ENCODE results near the gene KLF11. TPM values are rescaled to one million over a fixed set of nuclear protein-coding genes. Genes with fewer than 3 reads are reported as not detected.

KLF11 gene
- 4.6 TPM for polyA plus RNA-seq (2012; ENCODE audit: insufficient read depth, insufficient read length)

DNA sequence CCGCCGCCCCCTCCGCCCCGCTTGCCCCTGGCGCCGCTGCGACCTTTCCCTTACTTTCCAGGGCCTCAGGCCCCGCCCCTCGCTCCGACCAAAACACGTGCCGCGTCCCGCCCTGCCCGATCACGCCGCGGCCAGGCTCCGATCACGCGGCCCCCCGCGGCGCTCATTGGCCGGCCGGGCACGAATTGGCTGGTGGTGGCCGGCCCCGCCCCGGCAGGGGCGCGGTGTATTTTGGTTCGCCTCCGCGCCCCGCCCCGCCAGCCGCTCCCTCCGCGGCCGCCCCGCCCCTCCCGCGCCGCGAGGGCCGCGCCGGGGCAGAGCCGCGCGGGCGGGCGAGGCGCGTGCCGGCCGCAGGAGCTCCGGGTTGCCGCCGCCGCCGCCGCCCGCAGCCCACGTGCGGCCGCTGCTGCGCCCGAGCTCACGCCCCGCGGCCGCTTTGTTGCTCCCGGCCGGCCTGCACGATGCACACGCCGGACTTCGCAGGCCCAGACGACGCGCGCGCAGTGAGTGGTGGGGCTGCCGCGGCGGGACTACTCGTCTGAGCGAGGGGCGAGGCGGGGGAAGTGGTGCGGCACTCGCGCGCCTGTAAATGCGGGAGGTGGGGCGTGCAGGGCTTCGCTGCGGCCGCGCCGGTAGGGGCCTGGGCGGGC, at the start of gene KLF11:
KLF11 (plus strand) TSS at position 295 of the 650 bp plus-strand sequence; CDS start at position 462, 167 bp downstream.
- peak within 1 kb of the TSS; percentile 28 for H3K4me3 ChIP-seq (ENCODE audit: low read length)
- DNase-seq (ENCODE audit: low read depth, low spot score) = peak; percentile 15

DNA sequence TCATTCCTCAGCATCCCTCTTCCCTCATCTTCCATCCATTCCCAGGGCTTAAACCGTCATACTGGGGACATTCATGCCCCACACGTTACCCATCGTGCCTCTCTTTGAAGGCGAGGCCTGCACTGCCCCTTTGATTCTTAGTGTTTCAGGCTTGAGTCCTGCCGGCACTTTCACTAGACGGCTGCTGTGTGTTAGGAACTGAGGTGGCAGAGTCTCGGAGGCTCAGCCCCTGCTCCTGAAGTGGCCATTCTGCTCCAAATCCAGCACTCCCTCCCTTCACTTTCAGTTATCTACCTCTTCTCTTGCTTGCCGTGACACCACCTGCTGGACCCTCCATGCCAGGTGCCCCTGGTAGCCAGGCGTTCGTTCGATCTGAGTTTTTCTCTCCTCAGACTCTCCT, 48.9 kb upstream of the KLF11 start:
- no peak overlapping the region for H3K4me3 ChIP-seq (ENCODE audit: low read length)
- DNase-seq (ENCODE audit: low read depth, low spot score) = no peak

DNA sequence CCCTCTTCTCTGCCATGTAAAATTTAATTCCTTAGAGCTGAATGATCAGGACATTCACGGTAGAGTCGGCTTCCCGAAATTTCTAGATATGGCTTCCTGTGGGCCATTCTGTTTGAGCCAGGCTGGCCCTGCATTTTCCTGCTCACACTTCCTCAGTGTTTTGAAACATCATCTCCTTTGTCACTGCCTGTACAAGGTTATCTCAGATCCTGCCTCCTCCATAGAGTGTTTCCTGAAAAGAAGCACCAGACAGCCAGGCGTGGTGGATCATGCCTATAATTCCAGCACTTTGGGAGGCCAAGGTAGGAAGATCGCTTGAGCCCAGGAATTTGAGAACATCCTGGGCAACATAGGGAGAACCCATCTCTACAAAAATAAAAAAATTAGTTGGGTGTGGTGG, 48.3 kb upstream of the KLF11 start:
- H3K4me3 ChIP-seq (ENCODE audit: low read length) = no peak overlapping the region
- no peak for DNase-seq (ENCODE audit: low read depth, low spot score)

DNA sequence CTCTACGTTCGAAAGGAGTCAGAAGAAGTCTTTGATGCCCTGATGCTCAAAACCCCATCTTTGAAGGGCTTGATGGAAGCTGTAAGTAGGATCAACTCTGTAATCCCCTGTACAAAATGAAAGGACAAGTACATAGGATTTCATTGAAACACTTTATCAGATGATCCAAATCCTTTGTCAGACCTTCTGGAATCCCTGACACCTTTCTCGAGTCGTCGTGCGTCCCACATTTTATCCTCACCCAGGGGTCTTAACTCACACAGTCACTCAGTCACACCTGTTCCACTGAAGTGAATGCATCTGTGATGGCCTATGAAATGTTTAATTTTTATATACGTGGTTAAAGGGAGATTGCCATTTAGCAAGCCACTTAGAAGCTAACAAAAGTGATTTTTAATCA, 47.0 kb upstream of the KLF11 start:
- H3K4me3 ChIP-seq (ENCODE audit: low read length) = no peak overlapping the region
- no peak for DNase-seq (ENCODE audit: low read depth, low spot score)

DNA sequence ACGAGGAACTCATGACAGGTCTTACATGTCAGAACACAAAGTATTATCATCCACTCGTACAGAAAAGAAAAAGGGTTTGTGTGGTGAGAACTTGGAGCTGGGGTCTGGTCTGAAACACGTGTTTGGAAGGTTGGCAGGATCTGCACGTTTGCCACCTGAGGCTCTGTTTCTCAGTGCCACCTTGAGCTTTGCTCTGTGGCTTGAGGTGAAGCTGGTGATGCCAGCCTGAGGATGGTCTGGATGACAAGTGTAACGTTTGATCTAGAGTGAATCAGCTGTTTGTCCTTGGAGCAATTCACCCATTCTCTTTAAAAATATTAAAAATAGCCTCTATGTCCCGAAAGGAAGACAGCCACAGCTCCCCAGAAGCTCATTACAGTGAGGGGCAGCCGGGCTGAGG, 45.4 kb upstream of the KLF11 start:
- no peak overlapping the region for H3K4me3 ChIP-seq (ENCODE audit: low read length)
- no peak for DNase-seq (ENCODE audit: low read depth, low spot score)

DNA sequence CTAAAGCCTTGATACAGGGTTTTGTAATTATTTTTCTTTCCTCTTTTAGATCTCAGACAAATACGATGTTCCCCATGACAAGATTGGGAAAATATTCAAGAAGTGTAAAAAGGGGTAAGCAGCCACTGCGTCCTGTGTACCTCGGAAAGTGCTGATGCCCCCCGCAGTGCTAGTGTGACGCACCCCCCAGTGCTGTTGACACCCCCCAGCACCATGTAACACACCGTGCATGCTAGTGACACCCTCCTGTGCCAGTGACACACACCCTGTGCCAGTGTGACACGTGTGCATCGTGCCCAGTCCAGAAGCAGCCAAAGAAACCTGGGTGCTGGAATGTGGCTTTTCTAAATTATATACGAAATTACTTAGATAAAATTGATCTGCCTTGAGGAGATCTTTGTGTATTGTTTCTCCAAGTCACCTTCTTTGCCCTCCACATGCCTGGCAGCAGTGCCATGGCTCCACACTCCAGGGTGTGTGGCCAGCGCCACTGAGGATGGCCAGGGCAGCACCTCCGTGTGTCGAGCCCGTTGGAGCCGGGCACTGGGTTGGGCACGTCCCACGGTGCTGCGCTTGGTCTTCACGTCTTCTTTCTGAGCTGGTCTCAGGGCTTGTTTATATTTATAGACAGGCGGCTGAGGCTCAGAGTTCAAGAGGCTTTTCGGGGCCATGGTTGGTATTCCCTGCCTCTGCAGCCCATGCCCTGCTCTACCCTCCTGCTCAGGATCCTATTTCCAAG, 44.3 kb upstream of the KLF11 start:
- no peak for DNase-seq (ENCODE audit: low read depth, low spot score)
- no peak overlapping the region for H3K4me3 ChIP-seq (ENCODE audit: low read length)

DNA sequence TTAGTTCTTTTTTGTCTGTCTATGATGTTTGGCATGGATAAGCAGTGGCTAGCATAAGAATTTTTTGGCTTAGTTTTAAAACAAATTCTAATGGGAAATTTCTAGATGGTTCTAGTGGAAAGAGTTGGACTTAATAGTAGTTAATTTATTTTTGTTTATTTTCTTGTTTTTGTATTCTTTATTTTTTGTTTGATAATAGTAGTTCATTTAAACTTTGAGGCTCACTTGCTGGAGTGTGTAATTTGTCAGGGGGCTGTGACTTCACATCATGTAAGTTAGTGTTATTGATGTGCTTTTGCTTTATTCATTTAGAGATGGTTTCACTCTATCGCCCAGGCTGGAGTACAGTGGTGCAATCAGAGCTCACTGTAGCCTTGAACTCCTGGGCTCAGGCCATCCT, 43.7 kb upstream of the KLF11 start:
- DNase-seq (ENCODE audit: low read depth, low spot score) = no peak
- no peak overlapping the region for H3K4me3 ChIP-seq (ENCODE audit: low read length)

DNA sequence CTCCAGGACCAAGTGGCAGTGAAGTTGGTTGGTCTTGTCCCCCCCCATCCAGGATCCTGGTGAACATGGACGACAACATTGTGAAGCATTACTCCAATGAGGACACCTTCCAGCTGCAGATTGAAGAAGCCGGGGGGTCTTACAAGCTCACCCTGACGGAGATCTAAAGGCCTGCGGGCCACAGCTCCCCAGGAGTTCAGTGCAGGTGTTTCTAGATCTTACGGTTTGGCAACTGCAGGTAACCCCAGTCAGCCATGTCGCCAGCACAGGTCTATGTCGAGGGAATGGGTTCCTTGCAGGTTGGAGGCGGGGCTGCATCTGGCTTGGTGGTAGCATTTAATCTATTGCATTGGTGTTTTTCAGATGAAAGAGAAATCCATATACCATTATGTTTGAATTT, 42.8 kb upstream of the KLF11 start:
- DNase-seq (ENCODE audit: low read depth, low spot score) = no peak
- H3K4me3 ChIP-seq (ENCODE audit: low read length) = no peak overlapping the region

DNA sequence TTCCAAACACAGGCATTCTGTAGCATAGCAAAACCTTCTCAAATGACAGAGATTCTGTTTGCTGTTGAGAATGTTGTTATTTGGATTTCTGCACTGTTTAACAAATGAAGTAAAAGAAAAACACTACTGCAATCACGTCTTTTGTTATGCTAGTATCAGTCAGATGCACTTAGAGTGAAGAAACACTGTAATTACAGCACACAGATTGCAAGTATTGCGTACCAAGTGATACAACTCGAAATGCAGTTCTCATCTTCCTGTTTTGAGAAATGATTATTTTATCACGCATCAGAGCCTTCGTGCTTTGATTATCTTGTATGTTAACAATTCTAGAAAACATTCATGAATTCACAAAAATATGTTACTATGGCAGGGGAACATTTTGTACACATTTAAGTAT, 41.8 kb upstream of the KLF11 start:
- no peak for DNase-seq (ENCODE audit: low read depth, low spot score)
- H3K4me3 ChIP-seq (ENCODE audit: low read length) = no peak overlapping the region

DNA sequence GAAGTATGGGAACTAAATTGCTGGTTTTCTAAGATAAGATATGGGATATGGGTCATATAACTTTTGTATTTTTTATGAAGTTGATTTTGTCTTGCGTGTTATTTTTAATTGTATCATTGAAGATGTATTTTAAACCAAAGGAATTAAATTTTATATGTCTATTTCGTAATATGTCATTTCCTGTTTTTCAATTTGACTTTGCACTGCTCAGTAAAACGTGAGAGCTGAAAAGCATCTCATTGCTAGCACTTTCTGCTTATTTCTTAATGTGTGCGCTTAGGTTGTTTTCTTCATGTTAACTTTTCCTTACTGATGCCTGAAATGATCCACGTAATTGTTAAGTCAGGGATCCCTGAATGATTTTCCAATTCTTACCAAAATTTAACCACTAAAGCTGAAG, 41.2 kb upstream of the KLF11 start:
- DNase-seq (ENCODE audit: low read depth, low spot score) = no peak
- H3K4me3 ChIP-seq (ENCODE audit: low read length) = no peak overlapping the region

DNA sequence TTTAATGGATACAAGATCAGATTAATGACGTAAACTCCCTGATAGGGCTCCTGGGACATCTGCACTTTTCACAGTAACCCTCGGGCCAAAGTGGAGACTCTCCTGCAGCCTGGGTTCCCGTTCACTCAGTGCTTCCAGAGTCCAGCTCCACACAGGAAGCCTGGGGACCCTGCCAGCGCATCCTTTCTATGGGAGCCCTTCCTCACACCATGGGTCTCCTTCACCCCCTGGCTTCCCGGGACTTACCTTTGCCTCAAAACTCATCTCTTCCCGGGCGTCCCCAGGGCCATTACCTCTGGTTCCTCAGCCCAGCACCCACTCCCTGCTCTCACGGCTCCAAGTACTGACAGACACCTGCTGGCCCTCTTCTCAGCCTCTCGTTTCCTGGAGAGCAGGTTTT, 40.7 kb upstream of the KLF11 start:
- DNase-seq (ENCODE audit: low read depth, low spot score) = no peak
- H3K4me3 ChIP-seq (ENCODE audit: low read length) = no peak overlapping the region

DNA sequence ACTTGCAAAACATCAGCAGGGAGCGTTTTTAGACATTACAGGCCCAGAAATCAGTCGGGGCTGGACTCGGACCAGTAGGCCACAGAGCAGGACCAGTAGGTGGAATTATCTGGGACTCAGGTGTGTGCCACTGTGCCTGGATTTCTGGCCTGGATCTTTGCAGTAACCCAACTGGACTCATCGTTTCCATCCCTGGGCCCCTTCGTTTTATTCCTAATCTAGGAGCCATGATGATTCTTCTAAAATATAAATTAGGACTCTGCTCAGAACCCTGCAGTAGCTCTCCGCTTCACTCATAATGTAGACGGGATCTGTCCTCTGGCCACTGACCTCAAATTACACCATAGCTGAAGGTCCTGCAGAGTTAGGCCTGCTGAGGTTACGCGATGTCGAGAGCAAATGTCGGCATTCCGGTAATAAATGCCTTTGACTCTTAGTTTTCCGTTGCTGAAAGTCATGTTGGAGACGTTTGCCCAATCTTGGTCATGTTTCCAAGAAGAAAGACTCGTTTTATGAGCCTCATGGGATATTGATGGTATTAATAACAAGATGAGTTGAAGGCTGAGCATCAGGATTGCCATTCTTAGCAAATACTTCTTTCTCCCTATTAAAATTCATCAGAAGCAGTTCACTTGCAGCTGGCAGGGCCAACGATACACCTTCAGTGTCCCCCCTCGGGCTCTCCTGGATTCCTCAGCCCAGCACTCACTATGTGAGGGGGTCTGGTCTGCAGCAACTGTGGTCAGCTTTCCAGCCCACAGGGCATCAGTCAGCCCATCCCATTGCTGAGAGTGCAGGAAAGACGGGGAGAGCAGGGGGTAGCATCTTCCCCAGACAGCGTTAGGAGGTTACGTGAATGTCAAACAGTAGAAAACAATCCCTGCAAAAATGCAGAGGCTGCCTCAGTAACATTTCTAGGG, 39.9 kb upstream of the KLF11 start:
- no peak for DNase-seq (ENCODE audit: low read depth, low spot score)
- H3K4me3 ChIP-seq (ENCODE audit: low read length) = no peak overlapping the region

DNA sequence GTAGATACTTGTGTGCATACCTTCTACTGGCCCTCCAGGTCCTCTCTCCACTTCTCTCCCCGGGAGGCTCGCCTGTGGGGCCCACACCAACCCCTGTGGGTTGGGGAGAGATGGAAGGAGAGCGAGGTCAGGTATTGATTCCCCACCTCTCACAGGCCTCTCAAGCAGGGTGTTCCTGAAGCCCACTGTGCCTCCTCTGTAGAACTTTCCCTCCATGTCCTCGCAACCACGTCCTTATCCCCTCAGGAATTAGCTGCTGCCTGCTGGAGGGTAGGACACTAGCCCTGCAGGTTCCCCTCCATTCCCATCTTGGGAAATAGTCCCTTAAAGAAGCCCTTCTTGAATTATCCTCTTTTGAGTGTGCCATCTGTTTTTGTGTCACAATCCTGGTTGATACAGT, 38.9 kb upstream of the KLF11 start:
- no peak for DNase-seq (ENCODE audit: low read depth, low spot score)
- no peak overlapping the region for H3K4me3 ChIP-seq (ENCODE audit: low read length)

DNA sequence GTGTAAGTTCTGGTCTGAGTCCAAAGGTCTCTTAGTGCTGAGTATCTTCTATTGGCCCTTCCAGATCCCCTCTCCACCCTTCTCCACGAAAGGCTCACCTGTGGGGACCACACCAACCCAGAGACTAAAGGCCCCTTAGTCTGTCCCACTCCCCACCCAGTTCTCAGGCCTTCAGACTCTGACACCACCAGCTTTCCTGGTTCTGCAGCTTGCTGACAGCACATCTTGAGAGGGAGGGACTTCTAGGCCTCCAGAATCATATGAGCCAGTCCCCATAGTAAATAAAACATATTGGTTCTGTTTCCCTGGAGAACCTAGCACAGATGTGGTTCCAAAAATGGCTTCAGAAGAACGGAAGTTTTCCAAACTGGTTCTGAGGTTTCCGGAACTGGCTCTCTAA, 38.5 kb upstream of the KLF11 start:
- DNase-seq (ENCODE audit: low read depth, low spot score) = no peak
- no peak overlapping the region for H3K4me3 ChIP-seq (ENCODE audit: low read length)

DNA sequence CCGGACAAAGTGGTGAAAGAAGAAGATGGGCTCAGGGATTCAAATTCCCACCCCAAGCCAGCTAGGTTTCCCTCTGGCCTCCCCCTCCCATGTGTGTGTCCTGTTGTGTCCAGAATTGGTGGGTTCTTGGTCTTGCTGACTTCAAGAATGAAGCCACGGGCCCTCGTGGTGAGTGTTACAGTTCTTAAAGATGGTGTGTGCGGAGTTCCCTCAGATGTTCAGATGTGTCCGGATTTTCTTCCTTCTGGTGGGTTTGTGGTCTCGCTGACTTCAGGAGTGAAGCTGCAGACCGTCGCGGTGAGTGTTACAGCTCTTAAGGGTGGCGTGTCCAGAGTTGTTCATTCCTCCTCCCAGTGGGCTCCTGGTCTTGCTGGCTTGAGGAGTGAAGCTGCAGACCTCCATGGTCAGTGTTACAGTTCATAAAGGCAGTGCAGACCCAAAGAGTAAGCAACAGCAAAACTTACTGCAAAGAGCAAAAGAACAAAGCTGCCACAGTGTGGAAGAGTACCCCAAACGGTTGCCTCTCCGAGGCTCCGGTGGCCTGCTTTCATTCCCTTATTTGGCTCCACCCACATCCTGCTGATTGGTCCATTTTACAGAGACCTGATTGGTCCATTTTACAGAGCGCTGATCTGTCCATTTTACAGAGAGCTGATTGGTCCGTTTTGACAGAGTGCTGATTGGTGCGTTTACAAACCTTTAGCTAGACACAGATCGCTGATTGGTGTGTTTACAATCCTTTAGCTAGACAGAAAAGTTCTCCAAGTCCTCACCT, 37.7 kb upstream of the KLF11 start:
- DNase-seq (ENCODE audit: low read depth, low spot score) = no peak
- H3K4me3 ChIP-seq (ENCODE audit: low read length) = no peak overlapping the region

DNA sequence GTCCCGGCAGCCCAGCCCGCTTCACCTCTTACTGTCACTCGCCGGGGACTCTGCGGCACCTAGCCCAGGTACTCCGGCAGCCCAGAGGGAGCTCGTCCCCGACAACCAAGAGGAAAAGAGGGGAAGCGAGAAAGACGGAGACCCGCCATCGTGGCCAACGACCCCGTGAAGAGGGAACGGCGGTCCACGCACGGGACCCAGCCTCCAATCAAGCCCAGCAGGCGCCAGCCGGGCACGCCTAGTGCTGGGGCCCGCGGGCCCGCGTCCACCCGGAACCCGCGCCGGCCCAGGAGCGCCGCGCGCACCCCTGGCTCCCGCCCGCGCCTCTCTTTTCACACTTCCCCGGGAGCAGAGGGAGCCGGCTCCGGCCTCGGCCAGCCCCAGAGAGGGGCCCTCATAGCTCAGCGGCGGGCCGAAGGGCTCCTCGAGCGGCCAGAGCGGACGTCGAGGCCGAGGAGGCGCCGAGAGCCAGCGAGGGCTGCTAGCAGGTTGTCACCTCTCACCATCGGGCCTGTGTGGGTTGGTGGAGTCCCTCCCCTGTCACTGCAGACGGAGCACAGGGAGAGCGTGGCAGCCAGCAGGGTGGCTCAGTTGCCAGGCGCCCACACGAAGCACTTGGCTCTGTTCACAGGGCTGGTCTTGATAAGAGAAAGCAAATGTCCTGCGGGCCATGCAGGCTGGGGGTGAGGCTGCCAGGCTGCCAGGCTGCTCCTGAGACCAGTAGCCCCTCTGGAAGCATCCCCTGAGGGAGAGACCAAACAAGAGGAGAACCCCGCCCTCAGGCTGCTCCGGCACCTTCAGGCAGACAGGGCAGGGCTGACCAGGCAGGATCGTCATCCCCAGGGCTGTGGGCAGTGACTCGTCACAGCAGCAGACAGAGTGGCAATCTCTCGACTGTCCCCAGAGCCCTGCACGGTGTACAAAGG, 36.9 kb upstream of the KLF11 start:
- no peak for DNase-seq (ENCODE audit: low read depth, low spot score)
- no peak overlapping the region for H3K4me3 ChIP-seq (ENCODE audit: low read length)

DNA sequence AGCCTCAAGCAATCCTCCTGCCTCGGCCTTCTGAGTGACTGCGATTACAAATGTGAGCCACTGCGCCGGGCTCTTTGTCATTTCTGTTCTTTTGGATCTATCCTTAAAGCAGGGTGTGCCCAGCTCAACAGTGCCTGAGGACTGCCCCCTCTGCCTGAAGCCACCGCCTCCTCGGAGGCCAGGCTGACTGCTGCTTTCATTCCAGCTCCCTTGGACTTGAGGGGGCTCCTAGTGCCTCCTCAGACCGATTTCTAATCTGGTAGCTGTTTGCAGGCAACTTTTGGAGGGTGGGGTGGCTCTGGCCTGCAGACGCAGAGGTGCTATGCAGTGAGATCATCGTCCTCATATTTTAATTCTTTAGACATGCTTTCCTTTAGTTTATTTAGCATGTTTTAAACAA, 35.9 kb upstream of the KLF11 start:
- no peak overlapping the region for H3K4me3 ChIP-seq (ENCODE audit: low read length)
- DNase-seq (ENCODE audit: low read depth, low spot score) = no peak

All from Jurkat, Clone E6-1 (cell line).